Neuronal stem cell (in vitro differentiated cells): Measurements from ENCODE around the gene PPM1B.
"Not testable (repeated sequence)": the region's sequence is repeated elsewhere in the genome, so short reads cannot be mapped to it uniquely, and the experiment has no call there.

ENCODE experiments used
- DNase-seq: peaks from one replicate; pipeline ENCODE4 v3.0.0-alpha.2; 2013; ENCODE audit warnings: low spot score
- H2AFZ ChIP-seq: one replicate; pipeline ENCODE4 v1.6.1; 2013; ENCODE audit warnings: mild to moderate bottlenecking, low read length, inconsistent platforms
- H2AK5ac ChIP-seq: 2 replicates; pipeline ENCODE4 v1.6.1; 2013; ENCODE audit warnings: low read depth, mild to moderate bottlenecking, inconsistent platforms, low read length, moderate library complexity, mixed read lengths
- H2BK120ac ChIP-seq: 2 replicates; pipeline ENCODE4 v1.6.1; 2013; ENCODE audit warnings: low read depth, mild to moderate bottlenecking, inconsistent platforms, low read length, moderate library complexity, mixed read lengths
- H2BK12ac ChIP-seq: one replicate; pipeline ENCODE4 v1.6.1; 2013; ENCODE audit warnings: low read length, inconsistent platforms
- H2BK15ac ChIP-seq: 2 replicates; pipeline ENCODE4 v1.6.1; 2013; ENCODE audit warnings: mild to moderate bottlenecking, low read length, inconsistent platforms, mixed read lengths
- H2BK5ac ChIP-seq: one replicate; pipeline ENCODE4 v1.6.1; 2013; ENCODE audit warnings: inconsistent platforms, mild to moderate bottlenecking, low read length, moderate library complexity
- H3K14ac ChIP-seq: one replicate; pipeline ENCODE4 v1.6.1; 2013; ENCODE audit warnings: low read length, inconsistent platforms
- H3K18ac ChIP-seq: 2 replicates; pipeline ENCODE4 v1.6.1; 2013; ENCODE audit warnings: low read length, inconsistent platforms
- H3K23ac ChIP-seq: 2 replicates; pipeline ENCODE4 v1.6.1; 2013; ENCODE audit warnings: low read depth, mild to moderate bottlenecking, mixed read lengths, low read length, inconsistent platforms; ENCODE audit not compliant: poor library complexity
- H3K27ac ChIP-seq: replicated peaks from 3 replicates; pipeline ENCODE4 v1.5.1; 2013; ENCODE audit warnings: low read length, inconsistent platforms
- H3K27me3 ChIP-seq, 3 experiments: 2 replicates each; pipeline ENCODE4 v1.6.1; 2013; ENCODE audit warnings: low read length in 3 of 3, mild to moderate bottlenecking in 2 of 3, inconsistent platforms in 1 of 3, low read depth in 1 of 3, mixed read lengths in 1 of 3, moderate library complexity in 1 of 3; ENCODE audit not compliant: control insufficient read depth in 3 of 3, insufficient read depth in 3 of 3
- H3K36me3 ChIP-seq, 2 donors: replicated peaks in 1 of 2; 2 replicates each; pipeline ENCODE4 v1.6.1; 2013; ENCODE audit warnings: low read length in 2 of 2; ENCODE audit not compliant: control insufficient read depth in 2 of 2, insufficient read depth in 2 of 2
- H3K4ac ChIP-seq: 2 replicates; pipeline ENCODE4 v1.6.1; 2013; ENCODE audit warnings: inconsistent platforms, mild to moderate bottlenecking, low read length, moderate library complexity
- H3K4me1 ChIP-seq, 2 donors: 1 replicate in 1 of 2; 2 replicates in 1 of 2; pipeline ENCODE4 v1.6.1; 2013; ENCODE audit warnings: low read length in 2 of 2, low read depth in 1 of 2; ENCODE audit not compliant: control insufficient read depth in 2 of 2, insufficient read depth in 1 of 2
- H3K4me2 ChIP-seq: one replicate; pipeline ENCODE4 v1.6.1; 2013; ENCODE audit warnings: mild to moderate bottlenecking, low read length, inconsistent platforms; ENCODE audit not compliant: insufficient read depth, poor library complexity, severe bottlenecking
- H3K4me3 ChIP-seq, 2 donors: 2 replicates each; pipeline ENCODE4 v1.5.1; 2013; ENCODE audit warnings: low read length in 2 of 2, mild to moderate bottlenecking in 2 of 2, inconsistent platforms in 1 of 2, moderate library complexity in 1 of 2
- H3K79me1 ChIP-seq: one replicate; pipeline ENCODE4 v1.6.1; 2013; ENCODE audit warnings: low read depth, mild to moderate bottlenecking, inconsistent platforms, low read length, moderate library complexity
- H3K9ac ChIP-seq: one replicate; pipeline ENCODE4 v1.6.1; 2013; ENCODE audit warnings: mild to moderate bottlenecking, low read depth, low read length, inconsistent platforms; ENCODE audit not compliant: poor library complexity
- H3K9me3 ChIP-seq, 2 donors: replicated peaks in 1 of 2; 2 replicates each; pipeline versions ENCODE3 to v1.6.1; 2013; ENCODE audit warnings: low read length in 2 of 2, mild to moderate bottlenecking in 2 of 2, inconsistent platforms in 1 of 2, low read depth in 1 of 2, mixed read lengths in 1 of 2, moderate library complexity in 1 of 2; ENCODE audit not compliant: control insufficient read depth in 2 of 2, insufficient read depth in 1 of 2
- H4K8ac ChIP-seq: one replicate; pipeline ENCODE4 v1.6.1; 2013; ENCODE audit warnings: low read depth, mild to moderate bottlenecking, inconsistent platforms, low read length, moderate library complexity
- H4K91ac ChIP-seq: one replicate; pipeline ENCODE4 v1.6.1; 2013; ENCODE audit warnings: low read length, low read depth, mild to moderate bottlenecking, inconsistent platforms; ENCODE audit not compliant: poor library complexity
- WGBS, 2 donors: extraction: QIAGEN DNeasy Blood & Tissue Kit; methylation state at CpG; one replicate each; pipeline ENCODE4 v1.1.7; 2013; ENCODE audit warnings: missing lambda C conversion rate in 2 of 2, mixed read lengths in 1 of 2; ENCODE audit not compliant: insufficient read length in 2 of 2, insufficient replicate concordance in 1 of 2; ENCODE audit errors: extremely low coverage in 2 of 2; 5-methylcytosine and 5-hydroxymethylcytosine counted together

PPM1B gene

GRCh38 chr2:44205169-44205568 lies 36.5 kb downstream of the PPM1B start:
- Histone ChIP-seq H3K27ac (no peak overlapping the region), H3K23ac (no peak overlapping the region), H3K4me3 (no peak overlapping the region), H3K18ac (no peak overlapping the region), H2AFZ (no peak overlapping the region), H2BK120ac (no peak overlapping the region), H3K9ac (no peak overlapping the region), H2BK5ac (no peak overlapping the region), H2BK15ac (no peak overlapping the region), H2BK12ac (no peak overlapping the region), H3K9me3 (no peaks in the 10 kb centered on the region), H3K14ac (no peak overlapping the region), H3K36me3 (peaks cover 0 to 28% of the 10 kb centered on the region in 2 donors), H3K4me2 (no peak overlapping the region), H4K91ac (no peak overlapping the region), H2AK5ac (no peak overlapping the region), H3K79me1 (no peaks in the 10 kb centered on the region), H4K8ac (no peak overlapping the region), H3K27me3 (no peaks in the 10 kb centered on the region), H3K4me1 (no peaks in the 10 kb centered on the region), H3K4ac (no peak overlapping the region)
- no peak for DNase-seq
- no CpG with 5 or more reads among the region's 1 CpG for WGBS, 2 donors

- Histone ChIP-seq H2AFZ (no peak overlapping the region), H2BK15ac (no peak overlapping the region), H3K4me2 (no peak overlapping the region), H3K4me1 (no peaks in the 10 kb centered on the region), H3K79me1 (no peaks in the 10 kb centered on the region), H4K91ac (no peak overlapping the region), H3K14ac (no peak overlapping the region), H2BK12ac (no peak overlapping the region), H4K8ac (no peak overlapping the region), H3K9ac (no peak overlapping the region), H3K36me3 (peaks cover under 1 to 32% of the 10 kb centered on the region in 2 donors), H2AK5ac (no peak overlapping the region), H3K9me3 (peaks cover 0 to 5% of the 10 kb centered on the region in 2 donors), H3K23ac (no peak overlapping the region), H3K4me3 (no peak overlapping the region), H3K27me3 (no peaks in the 10 kb centered on the region), H3K27ac (no peak overlapping the region), H2BK5ac (no peak overlapping the region), H3K4ac (no peak overlapping the region), H2BK120ac (no peak overlapping the region), H3K18ac (no peak overlapping the region)
- no peak for DNase-seq
- WGBS, 2 donors, result no CpG with 5 or more reads among the region's 2 CpGs
Measured at GRCh38 chr2:44207102-44207501, 38.4 kb downstream of the PPM1B start.

GRCh38 chr2:44207648-44208047 lies 39.0 kb downstream of the PPM1B start:
- not testable (repeated sequence) for H2BK5ac ChIP-seq, H2BK120ac ChIP-seq, H3K4ac ChIP-seq, H3K23ac ChIP-seq, H3K79me1 ChIP-seq, H4K8ac ChIP-seq, H2AFZ ChIP-seq, H3K14ac ChIP-seq, H3K4me1 ChIP-seq, H3K9me3 ChIP-seq, H4K91ac ChIP-seq, H3K27ac ChIP-seq, H2BK15ac ChIP-seq, DNase-seq, H3K4me3 ChIP-seq, H3K27me3 ChIP-seq, H3K4me2 ChIP-seq, H2AK5ac ChIP-seq, H3K18ac ChIP-seq, H3K9ac ChIP-seq, H2BK12ac ChIP-seq
- H3K36me3 ChIP-seq, result peaks cover 3 to 34% of the 10 kb centered on the region in 2 donors
- WGBS, 2 donors, result no CpG with 5 or more reads among the region's 8 CpGs

GRCh38 chr2:44210362-44210761 lies 41.7 kb downstream of the PPM1B start:
- Histone ChIP-seq H2AFZ (no peak overlapping the region), H3K4me2 (no peak overlapping the region), H2BK15ac (no peak overlapping the region), H3K36me3 (peaks cover 3 to 41% of the 10 kb centered on the region in 2 donors), H3K79me1 (no peaks in the 10 kb centered on the region), H3K4me3 (no peak overlapping the region), H3K18ac (no peak overlapping the region), H2AK5ac (no peak overlapping the region), H3K4ac (no peak overlapping the region), H2BK12ac (no peak overlapping the region), H2BK5ac (no peak overlapping the region), H4K91ac (no peak overlapping the region), H3K9me3 (peaks cover 0 to 5% of the 10 kb centered on the region in 2 donors), H3K14ac (no peak overlapping the region), H4K8ac (no peak overlapping the region), H3K9ac (no peak overlapping the region), H3K27me3 (no peaks in the 10 kb centered on the region), H3K27ac (no peak overlapping the region), H3K4me1 (no peaks in the 10 kb centered on the region), H2BK120ac (no peak overlapping the region), H3K23ac (no peak overlapping the region)
- no CpG with 5 or more reads among the region's 2 CpGs for WGBS, 2 donors
- DNase-seq, result no peak
